Psoas muscle (tissue), 8 donors: ENCODE results near the gene RITA1. TPM values are rescaled to one million over a fixed set of nuclear protein-coding genes. Genes with fewer than 3 reads are reported as not detected.

Experiments used
- ATAC-seq, 4 donors: fragments of 200-7000 bp; cut with Tn5 transposase; one replicate each; pipeline ENCODE4 v1.9.1; 2020; ENCODE audit warnings: moderate library complexity in 3 of 4, mild to moderate bottlenecking in 2 of 4
- DNase-seq, 2 donors: peaks; one replicate each; pipeline ENCODE4 v3.0.0-alpha.2; 2020
- H3K27ac ChIP-seq: fragments of 200-600 bp; one replicate; pipeline ENCODE4 v1.8.0; 2022
- H3K27me3 ChIP-seq, 3 donors: fragments of 200-600 bp in 1 of 3; one replicate each; pipeline versions ENCODE4 v1.6.1 to v1.8.0; 2013 to 2022; ENCODE audit warnings: low read length in 2 of 3, mild to moderate bottlenecking in 2 of 3, moderate library complexity in 1 of 3; ENCODE audit not compliant: insufficient read depth in 3 of 3
- H3K36me3 ChIP-seq, 2 donors: fragments of 200-600 bp in 1 of 2; one replicate each; pipeline versions ENCODE4 v1.6.1 to v1.8.0; 2013 to 2022; ENCODE audit warnings: low read depth in 1 of 2, mild to moderate bottlenecking in 1 of 2, moderate library complexity in 1 of 2; ENCODE audit not compliant: insufficient read depth in 1 of 2
- H3K4me1 ChIP-seq: fragments of 200-600 bp; one replicate; pipeline ENCODE4 v1.8.0; 2022
- H3K4me3 ChIP-seq: fragments of 200-600 bp; one replicate; pipeline ENCODE4 v1.8.0; 2022; ENCODE audit warnings: mild to moderate bottlenecking
- H3K9me3 ChIP-seq: fragments of 200-600 bp; one replicate; pipeline ENCODE4 v1.8.0; 2022
- CTCF ChIP-seq: fragments of 200-600 bp; IDR thresholded peaks from one replicate; pipeline ENCODE4 v1.8.0; 2022; ENCODE audit warnings: antibody characterized with exemption
- WGBS, 3 donors: extraction: QIAGEN DNeasy Blood & Tissue Kit; methylation state at CpG; one replicate each; pipeline versions ENCODE4 v1.1.6 to v1.1.7; 2013; 5-methylcytosine and 5-hydroxymethylcytosine counted together
- intact Hi-C, 2 donors: fragments of 100-400 bp; cut with DNase I; formaldehyde crosslinking; loops; one replicate each; pipeline versions ENCODE4 v1.11.0 to v1.14.2; 2022
- polyA plus RNA-seq, 3 donors: library from polyadenylated mRNA; stranded (reverse); fragments of 200-250 nt; gene quantifications; one replicate each; pipeline ENCODE4 v1.2.3, GENCODE V29; 2013
- total RNA-seq, 4 donors: library from RNA; stranded (reverse); fragmentation: NEBNext Ultra II Directional in 2 of 4; extraction: Animal tissue kit (Norgen Biotek cat#: 25700) in 2 of 4; gene quantifications; one replicate each; pipeline versions ENCODE4 v1.2.1 to v1.2.4, GENCODE V29; 2021 to 2023
- donor health status: healthy with polysubstance abuse.
- donor health status: DM: no; HTN: no; CAD: no; lungs with moderate emphysema.
- donor health status: Bipolar disorder and iron deficiency.
- donor health status: healthy.
- donor health status: DM: yes; HTN: yes; CAD: no.
- donor health status: DM: no; HTN: no; CAD: no.
- donor health status: DM: no; HTN: no; CAD: no.
- donor health status: DM: yes; HTN: yes; CAD: no.

RITA1 gene
- total and polyA plus RNA-seq, 7 donors: 13.0 to 28.5 (median 15.3) TPM

GRCh38 chr12:113236539-113237399 lies 51.2 kb downstream of the RITA1 start:
- Histone ChIP-seq H3K4me3 (no peak overlapping the region), H3K4me1 (peaks cover 87% of the 10 kb centered on the region), H3K36me3 (peaks cover 0 to 17% of the 10 kb centered on the region in 2 donors), H3K27ac (peak overlapping the region; percentile 95), H3K27me3 (no peaks in the 10 kb centered on the region), H3K9me3 (no peaks in the 10 kb centered on the region)
- intact Hi-C loops: no loop called here
- ATAC-seq: no peak
- no peak for TF ChIP-seq CTCF
- no peak for DNase-seq
- 36 to 53% (median 40%) methylated on average over 5 of the region's 5 CpGs for WGBS, 3 donors

GRCh38 chr12:113237748-113238147 lies 52.2 kb downstream of the RITA1 start:
- peak overlapping the region; percentile 95 for H3K27ac ChIP-seq
- H3K4me3 ChIP-seq: no peak overlapping the region
- TF ChIP-seq CTCF: no peak
- ATAC-seq: no peak
- intact Hi-C loops: no loop called here
- H3K9me3 ChIP-seq: no peaks in the 10 kb centered on the region
- peaks cover 87% of the 10 kb centered on the region for H3K4me1 ChIP-seq
- WGBS, 3 donors: 61 to 74% (median 73%) methylated on average over 4 of the region's 4 CpGs
- H3K36me3 ChIP-seq: peaks cover 0 to 11% of the 10 kb centered on the region in 2 donors
- DNase-seq: no peak
- H3K27me3 ChIP-seq: no peaks in the 10 kb centered on the region

DNA sequence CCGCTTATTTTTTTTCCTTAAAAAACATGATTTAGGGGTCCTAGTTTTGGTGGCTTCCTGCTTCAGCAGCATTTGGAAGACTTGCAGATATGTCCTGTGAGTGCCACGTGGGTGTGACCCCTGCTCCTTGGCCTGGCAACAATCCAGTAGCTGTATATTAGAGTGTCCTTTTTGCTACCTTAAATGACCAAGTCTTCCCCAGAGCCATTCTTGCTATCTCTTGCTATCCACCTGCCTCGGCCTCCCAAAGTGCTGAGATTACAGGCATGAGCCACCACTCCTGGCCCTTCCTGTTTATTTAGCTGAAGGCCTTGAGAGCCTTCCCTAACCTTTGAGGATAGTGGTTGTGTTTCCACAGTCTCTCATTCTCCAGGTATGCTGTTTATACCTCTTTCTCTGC lies 52.8 kb downstream of the RITA1 start:
- ATAC-seq: no peak
- H3K27ac ChIP-seq: peak overlapping the region; percentile 95
- 41 to 57% (median 49%) methylated on average over 3 of the region's 3 CpGs for WGBS, 3 donors
- DNase-seq: no peak
- no peak for TF ChIP-seq CTCF
- no peaks in the 10 kb centered on the region for H3K27me3 ChIP-seq
- peaks cover 92% of the 10 kb centered on the region for H3K4me1 ChIP-seq
- peaks cover 0 to 11% of the 10 kb centered on the region in 2 donors for H3K36me3 ChIP-seq
- H3K4me3 ChIP-seq: no peak overlapping the region
- H3K9me3 ChIP-seq: no peaks in the 10 kb centered on the region
- intact Hi-C loops: no loop called here

DNA sequence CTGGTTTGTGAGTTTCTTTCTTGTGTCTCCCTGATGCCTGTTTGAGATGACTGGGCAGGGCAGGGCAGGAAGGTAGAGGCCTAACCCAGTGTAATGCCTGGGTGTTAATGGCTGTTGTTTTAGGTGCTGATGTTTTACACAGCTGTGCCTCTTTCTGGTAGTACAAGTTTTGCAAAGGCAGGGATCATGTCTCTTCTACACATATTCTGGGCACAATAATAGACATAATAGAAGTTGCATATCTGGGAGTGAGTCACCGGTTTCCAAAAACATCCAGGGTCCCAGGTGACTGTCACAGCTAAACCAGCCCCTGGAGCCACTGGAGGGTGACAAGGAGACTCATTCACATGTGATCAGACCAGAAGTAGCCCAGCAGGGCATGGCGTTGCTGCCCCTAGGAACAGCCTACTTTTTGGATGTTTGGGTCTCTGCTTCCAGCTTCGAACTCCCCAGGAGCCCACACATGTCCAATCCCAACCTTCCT lies 53.8 kb downstream of the RITA1 start:
- Histone ChIP-seq H3K9me3 (no peaks in the 10 kb centered on the region), H3K4me3 (no peak overlapping the region), H3K27me3 (no peaks in the 10 kb centered on the region), H3K27ac (peak overlapping the region; percentile 95), H3K36me3 (peaks cover 0 to 11% of the 10 kb centered on the region in 2 donors), H3K4me1 (peaks cover 97% of the 10 kb centered on the region)
- no peak for TF ChIP-seq CTCF
- peak; percentile 31 to 63 (median 61) for ATAC-seq
- WGBS, 3 donors: 48 to 55% (median 48%) methylated on average over 3 of the region's 3 CpGs
- intact Hi-C loops: no loop called here
- peak; percentile 51 to 70 for DNase-seq
